ENCODE measurements around the gene TSC2. TPM values are rescaled to one million over a fixed set of nuclear protein-coding genes. Genes with fewer than 3 reads are reported as not detected.

TSC2 gene
- total and polyA plus RNA-seq, 2 of the 13 experiments (the other 11 are each of a cell fraction or from before 2014, with no cell fraction given) = 19.6 to 40.4 TPM

GRCh38 chr16:2033909-2034695 is 13.7 kb upstream of the TSC2 start (continued):
- peak; percentile 57 for TF ChIP-seq UBTF (CRISPR knock-in tag; IDR thresholded peaks at IDR 0.05)
- TF ChIP-seq ZFX (CRISPR knock-in tag; IDR thresholded peaks at IDR 0.05; ENCODE audit: low read depth) = peak; percentile 43
- TF ChIP-seq ZNF572 (CRISPR knock-in tag; IDR thresholded peaks at IDR 0.05) = 0 out of 2 replicates have a peak, but pooled peaks have one; percentile 1
- 0 out of 2 replicates have a peak, but pooled peaks have one; percentile 51 for TF ChIP-seq ZNF430 (CRISPR knock-in tag; IDR thresholded peaks at IDR 0.05)
- peak; percentile 99 for TF ChIP-seq ZNF672 (CRISPR knock-in tag; IDR thresholded peaks at IDR 0.05)
- TF ChIP-seq ZBTB7A (CRISPR knock-in tag; IDR thresholded peaks at IDR 0.05) = peak; percentile 70; the same call in 1 of the 2 replicates
- TF ChIP-seq POLR2A (IDR thresholded peaks at IDR 0.05; ENCODE audit: insufficient read depth in 1 of 2, low read depth in 2 of 2, low read length in 2 of 2) = 0 out of 4 replicates have a peak, but pooled peaks of 1 of the 2 experiments have one; percentile 9
- 0 out of 2 replicates have a peak, but pooled peaks have one; percentile 2 for TF ChIP-seq TFDP1 (CRISPR knock-in tag; IDR thresholded peaks at IDR 0.05; ENCODE audit: borderline replicate concordance)
- peak; percentile 61; the same call in 1 of the 2 replicates for TF ChIP-seq MTA1 (CRISPR knock-in tag; IDR thresholded peaks at IDR 0.05; ENCODE audit: borderline replicate concordance)
- TF ChIP-seq ZNF263 (CRISPR knock-in tag; IDR thresholded peaks at IDR 0.05) = peak; percentile 80; the same call in 1 of the 2 replicates
- peak; percentile 96 for TF ChIP-seq PRDM15 (CRISPR knock-in tag; IDR thresholded peaks at IDR 0.05)
- TF ChIP-seq RXRA (CRISPR knock-in tag; IDR thresholded peaks at IDR 0.05) = peak; percentile 23; the same call in 1 of the 2 replicates
- peak; percentile 17; the same call in 1 of the 2 replicates for TF ChIP-seq SAP130 (CRISPR knock-in tag; IDR thresholded peaks at IDR 0.05; ENCODE audit: low read depth)
- TF ChIP-seq ZNF605 (CRISPR knock-in tag; IDR thresholded peaks at IDR 0.05) = 0 out of 2 replicates have a peak, but pooled peaks have one; percentile 30
